BLaER1 (cell line): ENCODE data around the gene OTOGL.
"Not testable (repeated sequence)": the region's sequence is repeated elsewhere in the genome, so short reads cannot be mapped to it uniquely, and the experiment has no call there.

ENCODE experiments used
- H3K27ac ChIP-seq: shearing (Covaris generic); formaldehyde crosslinking; 2 replicates; pipeline ENCODE4 v1.8.1; 2022
- H3K27me3 ChIP-seq: shearing (Covaris generic); formaldehyde crosslinking; 2 replicates; pipeline ENCODE4 v1.8.1; 2022
- H3K36me3 ChIP-seq: shearing (Covaris generic); formaldehyde crosslinking; 2 replicates; pipeline ENCODE4 v1.8.1; 2022
- H3K4me1 ChIP-seq: shearing (Covaris generic); formaldehyde crosslinking; 2 replicates; pipeline ENCODE4 v1.8.1; 2022
- H3K4me2 ChIP-seq: shearing (Covaris generic); formaldehyde crosslinking; 2 replicates; pipeline ENCODE4 v1.8.1; 2022
- H3K4me3 ChIP-seq: shearing (Covaris generic); formaldehyde crosslinking; 2 replicates; pipeline ENCODE4 v1.8.1; 2022
- H3K9ac ChIP-seq: shearing (Covaris generic); formaldehyde crosslinking; 2 replicates; pipeline ENCODE4 v1.8.1; 2022
- H3K9me3 ChIP-seq: shearing (Covaris generic); formaldehyde crosslinking; 2 replicates; pipeline ENCODE4 v1.8.1; 2022
- H4K20me1 ChIP-seq: shearing (Covaris generic); formaldehyde crosslinking; 2 replicates; pipeline ENCODE4 v1.8.1; 2022
- Cebpa-rat ChIP-seq: shearing (Covaris generic); IDR thresholded peaks from 2 replicates; pipeline ENCODE4 v1.8.1; 2022

OTOGL gene

GRCh38 chr12:80219345-80219744, 120.0 kb downstream of the OTOGL start:
- Histone ChIP-seq H3K27me3 (no peaks in the 10 kb centered on the region), H3K9ac (no peak overlapping the region; the same call in 1 of the 2 replicates), H3K4me2 (peak overlapping the region; percentile 76), H3K4me1 (peaks cover 78% of the 10 kb centered on the region), H3K36me3 (no peaks in the 10 kb centered on the region), H3K4me3 (no peak overlapping the region), H4K20me1 (no peaks in the 10 kb centered on the region), H3K27ac (peak overlapping the region; percentile 54), H3K9me3 (0 out of 2 replicates have a peak, but pooled peaks cover 5% of the 10 kb centered on the region)
- no peak for TF ChIP-seq Cebpa-rat

GRCh38 chr12:80222261-80222660, 122.9 kb downstream of the OTOGL start:
- no peak overlapping the region; the same call in 1 of the 2 replicates for H3K9ac ChIP-seq
- TF ChIP-seq Cebpa-rat = no peak

GRCh38 chr12:80226576-80226975, 127.2 kb downstream of the OTOGL start:
- no peak for TF ChIP-seq Cebpa-rat
- H4K20me1 ChIP-seq = no peaks in the 10 kb centered on the region
- no peaks in the 10 kb centered on the region for H3K27me3 ChIP-seq
- H3K36me3 ChIP-seq = no peaks in the 10 kb centered on the region
- H3K4me3 ChIP-seq = no peak overlapping the region
- H3K4me1 ChIP-seq = peaks cover 14% of the 10 kb centered on the region
- 0 out of 2 replicates have a peak, but pooled peaks cover 6% of the 10 kb centered on the region for H3K9me3 ChIP-seq
- no peak overlapping the region for H3K9ac ChIP-seq
- H3K4me2 ChIP-seq = no peak overlapping the region
- no peak overlapping the region for H3K27ac ChIP-seq

More at GRCh38 chr12:80222261-80222660, 122.9 kb downstream of the OTOGL start:
- Histone ChIP-seq H3K4me3 (no peak overlapping the region; the same call in 1 of the 2 replicates), H3K36me3 (no peaks in the 10 kb centered on the region), H3K4me1 (peaks cover 50% of the 10 kb centered on the region), H3K27me3 (no peaks in the 10 kb centered on the region), H4K20me1 (no peaks in the 10 kb centered on the region), H3K9me3 (0 out of 2 replicates have a peak, but pooled peaks cover 6% of the 10 kb centered on the region), H3K4me2 (peak overlapping the region; percentile 63), H3K27ac (peak overlapping the region; percentile 63)

GRCh38 chr12:80227904-80228303, 128.6 kb downstream of the OTOGL start:
- not testable (repeated sequence) for H3K4me1 ChIP-seq, H3K4me2 ChIP-seq, H3K36me3 ChIP-seq, H3K9ac ChIP-seq, H3K27me3 ChIP-seq, H3K27ac ChIP-seq, H4K20me1 ChIP-seq, H3K9me3 ChIP-seq, H3K4me3 ChIP-seq

GRCh38 chr12:80230068-80230467, 130.7 kb downstream of the OTOGL start:
- Histone ChIP-seq H3K27ac (no peak overlapping the region), H3K9ac (no peak overlapping the region), H3K4me3 (no peak overlapping the region), H3K4me2 (0 out of 2 replicates have a peak overlapping the region, but pooled peaks have one; percentile 8), H4K20me1 (no peaks in the 10 kb centered on the region), H3K9me3 (no peaks in the 10 kb centered on the region), H3K36me3 (no peaks in the 10 kb centered on the region), H3K4me1 (no peaks in the 10 kb centered on the region; the same call in 1 of the 2 replicates), H3K27me3 (no peaks in the 10 kb centered on the region)
- TF ChIP-seq Cebpa-rat = no peak

- TF ChIP-seq Cebpa-rat = no peak
- no peak overlapping the region for H3K27ac ChIP-seq
- no peaks in the 10 kb centered on the region for H3K27me3 ChIP-seq
- no peaks in the 10 kb centered on the region for H3K36me3 ChIP-seq
- no peaks in the 10 kb centered on the region; the same call in 1 of the 2 replicates for H3K4me1 ChIP-seq
- no peak overlapping the region for H3K9ac ChIP-seq
- no peaks in the 10 kb centered on the region for H4K20me1 ChIP-seq
- H3K9me3 ChIP-seq = no peaks in the 10 kb centered on the region
- no peak overlapping the region for H3K4me3 ChIP-seq
- H3K4me2 ChIP-seq = no peak overlapping the region
These were observed 133.5 kb downstream of the OTOGL start for GRCh38 chr12:80232837-80233236.

GRCh38 chr12:80233926-80234325, 134.6 kb downstream of the OTOGL start:
- Histone ChIP-seq H3K36me3 (no peaks in the 10 kb centered on the region), H3K9me3 (no peaks in the 10 kb centered on the region), H3K4me2 (no peak overlapping the region), H3K4me3 (no peak overlapping the region), H3K4me1 (no peaks in the 10 kb centered on the region; the same call in 1 of the 2 replicates), H3K27me3 (no peaks in the 10 kb centered on the region), H4K20me1 (no peaks in the 10 kb centered on the region), H3K27ac (no peak overlapping the region), H3K9ac (no peak overlapping the region)
- TF ChIP-seq Cebpa-rat = no peak

- Histone ChIP-seq H3K4me2 (no peak overlapping the region), H3K27me3 (no peaks in the 10 kb centered on the region), H3K9ac (no peak overlapping the region), H3K36me3 (no peaks in the 10 kb centered on the region), H4K20me1 (no peaks in the 10 kb centered on the region), H3K9me3 (no peaks in the 10 kb centered on the region), H3K27ac (no peak overlapping the region), H3K4me3 (no peak overlapping the region), H3K4me1 (no peaks in the 10 kb centered on the region; the same call in 1 of the 2 replicates)
- no peak for TF ChIP-seq Cebpa-rat
These were observed 135.3 kb downstream of the OTOGL start for GRCh38 chr12:80234667-80235066.

GRCh38 chr12:80235944-80236343, 136.6 kb downstream of the OTOGL start:
- no peak overlapping the region for H3K9ac ChIP-seq

GRCh38 chr12:80239867-80240266, 140.5 kb downstream of the OTOGL start:
- Histone ChIP-seq H3K4me2 (no peak overlapping the region), H3K4me3 (no peak overlapping the region), H3K9ac (no peak overlapping the region), H3K9me3 (no peaks in the 10 kb centered on the region), H4K20me1 (no peaks in the 10 kb centered on the region), H3K4me1 (no peaks in the 10 kb centered on the region), H3K27ac (no peak overlapping the region), H3K36me3 (no peaks in the 10 kb centered on the region), H3K27me3 (no peaks in the 10 kb centered on the region)
- TF ChIP-seq Cebpa-rat = no peak

More at GRCh38 chr12:80235944-80236343, 136.6 kb downstream of the OTOGL start:
- H3K4me1 ChIP-seq = no peaks in the 10 kb centered on the region
- no peaks in the 10 kb centered on the region for H4K20me1 ChIP-seq
- no peak overlapping the region for H3K4me2 ChIP-seq
- H3K27me3 ChIP-seq = no peaks in the 10 kb centered on the region
- H3K27ac ChIP-seq = no peak overlapping the region
- TF ChIP-seq Cebpa-rat = no peak
- no peaks in the 10 kb centered on the region for H3K36me3 ChIP-seq
- H3K9me3 ChIP-seq = no peaks in the 10 kb centered on the region
- H3K4me3 ChIP-seq = no peak overlapping the region
